Glomerular endothelial cell (primary cell): ENCODE measurements around the gene TMEM59L. TPM values are rescaled to one million over a fixed set of nuclear protein-coding genes. Genes with fewer than 3 reads are reported as not detected.

Experiments used
- DNase-seq: peaks from one replicate; pipeline ENCODE4 v3.0.0-alpha.2; 2011; ENCODE audit warnings: low read depth, low spot score; ENCODE audit errors: extremely low read depth
- total RNA-seq: library from RNA; depleted of rRNA; stranded (reverse); fragments of >200 nt; gene quantifications from 2 replicates; pipeline ENCODE4 v1.2.3, GENCODE V29; 2015

The TMEM59L gene
- total RNA-seq, 1 donor from 2014 or later = 1.6 TPM

- DNase-seq = no peak
Observed at GRCh38 chr19:18655173-18655844, 42.6 kb downstream of the TMEM59L start.

GRCh38 chr19:18656337-18657086 is 43.8 kb downstream of the TMEM59L start:
- no peak for DNase-seq

DNA sequence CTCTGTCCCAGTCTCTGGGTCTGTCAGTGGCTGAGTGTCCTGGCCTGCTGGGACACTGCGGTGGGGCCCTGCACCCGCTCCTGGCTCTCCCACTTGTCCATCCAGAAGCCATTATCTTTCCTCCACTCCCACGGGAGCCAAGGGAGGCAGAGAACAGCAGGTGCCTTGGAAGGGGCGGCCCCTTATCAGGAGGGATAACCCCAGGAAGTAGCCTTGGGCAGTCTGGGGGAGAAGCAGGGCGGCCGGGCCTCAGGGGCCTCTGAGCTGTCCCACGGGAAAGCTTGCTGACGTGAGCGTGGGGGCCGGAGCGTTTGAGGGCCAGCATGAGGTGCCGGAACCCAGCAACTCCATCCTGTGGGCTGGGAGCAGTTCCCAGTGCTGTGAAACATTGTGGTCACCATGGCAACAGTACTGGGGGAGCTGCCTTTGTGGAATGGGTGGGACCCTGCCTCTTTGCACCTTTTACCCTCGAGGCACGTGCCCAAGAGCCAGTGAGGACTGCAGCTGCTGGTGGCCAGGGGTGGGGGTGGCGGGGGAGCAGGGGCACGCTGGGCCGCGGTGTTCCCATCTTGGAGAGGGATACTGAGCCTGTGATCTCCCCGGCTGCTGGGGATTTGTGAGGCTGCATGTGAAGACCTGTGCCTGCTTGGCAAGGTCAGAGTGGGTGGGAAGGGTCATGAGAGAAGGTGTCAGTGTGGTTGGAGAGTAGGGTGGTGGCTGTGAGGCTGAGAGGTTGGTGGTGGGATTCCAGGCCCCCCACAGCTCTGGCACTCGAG is 45.1 kb downstream of the TMEM59L start:
- no peak for DNase-seq

DNA sequence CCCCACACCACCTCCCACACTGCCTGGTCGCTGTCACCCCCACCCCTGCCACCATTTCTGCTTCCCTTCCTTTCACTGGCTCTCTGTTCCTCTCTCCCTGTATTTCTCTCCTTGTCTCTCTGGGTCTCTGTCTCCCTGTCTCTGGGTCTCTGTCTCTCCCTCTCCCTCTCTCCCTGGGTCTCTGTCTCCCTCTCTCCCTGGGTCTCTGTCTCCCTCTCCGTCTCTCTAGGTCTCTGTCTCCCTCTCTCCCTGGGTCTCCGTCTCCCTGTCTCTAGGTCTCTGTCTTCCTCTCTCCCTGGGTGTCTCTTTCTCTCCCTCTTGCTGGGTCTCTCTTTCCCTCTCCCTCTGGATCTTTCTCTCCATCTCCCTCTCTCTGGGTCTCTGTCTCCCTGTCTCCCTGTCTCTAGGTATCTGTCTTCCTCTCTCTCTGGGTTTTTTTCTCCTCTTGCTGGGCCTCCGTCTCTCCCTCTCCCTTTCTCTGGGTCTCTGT is 45.7 kb downstream of the TMEM59L start:
- no peak for DNase-seq

DNA sequence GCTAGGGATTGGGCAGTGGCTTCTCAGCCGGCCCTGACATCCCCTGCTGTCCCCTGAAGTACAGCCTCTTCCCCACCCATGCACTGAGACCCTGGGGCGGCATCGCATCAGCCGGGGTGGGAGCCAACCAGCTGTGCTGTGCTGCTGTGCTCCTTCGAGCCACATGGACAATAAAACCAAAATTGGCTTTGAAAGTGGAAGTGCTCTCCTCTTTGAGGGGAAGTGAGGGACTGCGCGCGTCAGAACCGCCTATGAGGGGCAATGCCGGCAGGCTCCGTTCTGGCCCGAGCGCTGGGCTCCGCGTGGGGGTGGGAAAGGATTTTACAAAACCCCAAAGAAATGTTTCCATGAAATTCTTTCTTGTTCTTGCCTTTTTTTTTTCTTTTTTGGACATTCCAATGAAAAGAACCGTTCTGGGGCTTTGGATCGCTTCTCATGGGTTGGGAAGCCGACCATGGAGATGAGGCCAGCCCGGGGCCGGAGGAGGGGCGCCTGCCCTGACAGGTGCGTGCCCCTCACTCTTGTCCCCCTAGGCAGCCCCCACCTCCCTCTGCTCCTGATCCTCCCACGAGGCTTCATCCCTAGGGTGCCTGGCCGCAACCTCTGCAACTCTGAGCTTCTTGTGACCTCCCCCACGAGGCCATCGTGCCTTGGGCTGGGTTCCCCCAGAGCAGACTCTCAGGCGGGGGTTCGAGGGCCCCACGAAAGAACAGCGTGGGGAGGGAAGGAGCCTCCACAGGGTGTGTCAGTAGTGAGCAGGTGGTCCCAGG is 46.8 kb downstream of the TMEM59L start:
- no peak for DNase-seq

- DNase-seq = no peak
Observed at GRCh38 chr19:18660051-18660910, 47.6 kb downstream of the TMEM59L start.

DNA sequence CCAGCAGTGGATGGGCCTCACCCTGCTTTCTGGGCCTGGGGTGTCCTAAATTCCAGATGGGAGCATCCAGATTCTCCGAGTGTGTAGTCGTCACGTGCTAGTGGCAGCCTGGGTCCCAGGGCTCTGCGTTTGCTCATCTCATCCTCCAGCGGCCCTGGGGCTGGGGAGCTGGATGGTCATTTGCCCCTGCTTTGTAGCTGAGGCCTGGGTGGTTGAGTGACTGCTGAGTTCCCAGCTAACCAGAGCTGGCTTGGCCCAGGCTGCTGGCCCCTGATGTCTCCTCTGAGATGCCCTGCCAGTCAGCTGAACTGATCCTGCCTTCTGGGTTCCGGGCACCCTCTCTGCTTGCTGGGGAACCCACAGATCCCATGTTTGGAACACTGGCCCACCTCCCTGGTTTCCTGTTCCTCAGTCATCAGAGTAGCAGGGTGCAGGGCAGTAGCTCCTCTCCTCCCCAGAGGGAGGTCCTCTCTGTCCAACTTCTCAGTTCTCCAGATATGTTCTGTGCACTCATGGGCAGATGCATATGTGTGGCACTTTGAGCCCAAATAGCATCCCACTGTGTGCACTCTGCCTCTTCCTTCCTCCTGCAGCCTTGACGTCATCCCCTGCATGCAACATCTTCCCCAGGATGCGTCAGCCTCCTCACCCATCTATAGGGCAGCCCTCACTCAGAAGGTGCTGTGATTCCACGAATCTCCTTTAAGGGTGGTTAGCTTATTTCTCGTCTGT is 48.4 kb downstream of the TMEM59L start:
- no peak for DNase-seq

DNA sequence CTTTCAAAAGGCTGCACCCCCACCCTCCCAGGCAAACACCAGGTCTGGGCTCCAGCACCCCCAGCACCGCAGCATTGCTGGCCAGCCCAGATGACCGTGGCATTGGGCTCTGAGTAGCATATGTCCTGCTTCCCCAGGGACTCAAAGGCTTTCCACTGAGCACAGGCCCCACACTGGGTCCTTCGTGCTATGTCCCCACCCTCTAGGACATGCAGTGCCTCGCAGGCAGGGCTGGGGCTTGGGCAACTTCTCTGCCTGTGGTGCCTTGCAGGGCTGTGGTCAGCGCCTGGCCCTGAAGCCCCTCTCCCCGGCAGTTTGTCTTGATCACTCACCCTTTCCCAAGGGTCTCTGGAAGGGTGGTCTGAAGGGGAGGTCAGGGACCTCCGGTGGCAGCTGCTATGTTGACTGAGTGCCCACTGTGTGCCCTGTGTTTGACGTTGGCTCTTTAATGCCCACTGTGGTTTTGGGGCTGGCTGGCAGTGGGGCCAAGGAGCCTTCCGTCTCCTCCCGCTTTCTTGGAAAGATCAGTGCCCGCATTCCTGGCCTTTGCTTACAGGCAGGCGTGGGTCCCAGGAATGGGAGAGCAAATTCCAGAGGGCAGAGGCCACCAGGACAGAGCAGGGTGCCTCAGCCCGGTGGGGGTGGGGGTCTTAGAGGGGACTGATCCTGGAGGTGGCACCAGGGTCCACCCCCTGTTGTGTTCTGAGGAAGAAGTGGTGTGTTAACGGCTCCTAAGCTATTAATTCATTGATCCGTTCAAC is 50.5 kb downstream of the TMEM59L start:
- no peak for DNase-seq

DNA sequence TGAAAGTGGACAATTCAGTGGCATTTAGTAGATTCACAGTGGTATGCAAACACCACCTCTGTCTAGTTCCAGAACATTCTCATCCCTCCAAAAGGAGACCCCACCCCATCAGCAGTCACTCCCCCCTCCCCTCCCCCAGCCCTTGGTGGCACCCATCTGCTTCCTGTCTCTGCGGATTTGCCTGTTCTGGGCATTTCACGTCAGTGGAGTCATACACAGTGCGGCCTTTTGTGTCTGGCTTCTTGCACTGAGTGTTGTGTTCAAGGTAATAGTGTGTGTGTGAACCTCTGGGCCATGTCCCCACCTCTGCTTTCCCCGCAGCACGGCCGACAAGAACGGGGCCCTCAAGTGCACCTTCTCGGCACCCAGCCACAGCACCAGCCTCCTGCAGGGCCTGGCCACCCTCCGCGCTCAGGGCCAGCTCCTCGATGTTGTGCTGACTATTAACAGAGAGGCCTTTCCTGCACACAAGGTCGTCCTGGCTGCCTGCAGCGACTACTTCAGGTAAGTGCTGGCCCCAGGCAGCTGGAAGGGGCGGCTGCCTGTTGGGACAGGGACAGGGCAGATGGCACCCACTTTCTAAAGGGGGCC is 51.4 kb downstream of the TMEM59L start:
- no peak for DNase-seq

DNA sequence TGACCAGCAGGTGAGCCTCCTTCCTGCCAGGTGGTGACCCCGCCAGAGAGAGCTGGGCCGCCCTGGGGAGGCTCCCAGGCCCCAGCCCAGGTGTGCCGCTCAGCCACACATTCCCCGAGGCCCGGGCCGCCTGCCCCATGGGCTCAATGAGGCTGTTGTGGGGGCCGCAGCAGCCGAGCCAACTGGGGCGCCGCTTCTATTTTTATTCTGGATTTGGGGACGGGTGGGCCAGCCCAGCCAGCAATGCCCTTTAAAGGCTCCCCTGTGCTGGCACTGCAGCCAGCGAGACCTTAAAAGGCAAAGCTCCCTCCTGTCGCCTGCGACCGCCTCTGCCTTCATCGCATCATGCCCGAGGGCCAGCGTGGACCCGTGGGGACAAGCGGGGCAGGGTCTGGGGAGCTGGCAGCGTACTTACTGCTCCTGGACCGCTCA is 53.1 kb downstream of the TMEM59L start:
- no peak for DNase-seq

DNA sequence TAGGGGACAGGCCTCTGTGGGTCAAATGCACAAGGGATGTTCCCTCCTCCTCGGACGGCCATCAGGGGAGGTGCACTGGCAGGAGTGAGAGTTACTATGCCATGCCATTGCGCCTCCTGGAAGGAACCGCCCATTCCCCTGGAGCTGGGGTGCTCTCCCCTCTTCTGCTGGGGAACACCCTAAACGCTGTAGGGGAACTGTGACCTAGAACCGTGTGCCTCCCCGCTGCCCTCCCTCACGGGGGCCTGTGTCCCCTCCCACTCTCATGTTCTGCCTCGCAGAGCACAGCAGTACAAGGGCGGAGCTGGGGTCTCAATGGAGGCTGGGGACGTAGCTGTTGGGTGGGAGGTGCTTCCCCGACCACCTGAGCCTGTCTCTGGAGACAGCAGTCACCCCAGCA is 53.6 kb downstream of the TMEM59L start:
- no peak for DNase-seq

GRCh38 chr19:18666784-18667183 is 54.1 kb downstream of the TMEM59L start:
- DNase-seq = no peak

GRCh38 chr19:18667531-18668251 is 55.0 kb downstream of the TMEM59L start:
- no peak for DNase-seq

DNA sequence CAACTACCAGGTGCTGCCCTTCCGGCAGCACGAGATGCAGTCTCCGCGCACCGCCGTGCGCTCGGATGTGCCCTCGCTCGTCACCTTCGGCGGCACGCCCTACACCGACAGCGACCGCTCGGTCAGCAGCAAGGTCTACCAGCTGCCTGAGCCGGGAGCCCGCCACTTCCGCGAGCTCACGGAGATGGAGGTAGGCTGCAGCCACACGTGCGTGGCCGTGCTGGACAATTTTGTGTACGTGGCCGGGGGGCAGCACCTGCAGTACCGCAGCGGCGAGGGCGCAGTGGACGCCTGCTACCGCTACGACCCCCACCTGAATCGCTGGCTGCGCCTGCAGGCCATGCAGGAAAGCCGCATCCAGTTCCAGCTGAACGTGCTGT is 55.6 kb downstream of the TMEM59L start:
- no peak for DNase-seq

DNA sequence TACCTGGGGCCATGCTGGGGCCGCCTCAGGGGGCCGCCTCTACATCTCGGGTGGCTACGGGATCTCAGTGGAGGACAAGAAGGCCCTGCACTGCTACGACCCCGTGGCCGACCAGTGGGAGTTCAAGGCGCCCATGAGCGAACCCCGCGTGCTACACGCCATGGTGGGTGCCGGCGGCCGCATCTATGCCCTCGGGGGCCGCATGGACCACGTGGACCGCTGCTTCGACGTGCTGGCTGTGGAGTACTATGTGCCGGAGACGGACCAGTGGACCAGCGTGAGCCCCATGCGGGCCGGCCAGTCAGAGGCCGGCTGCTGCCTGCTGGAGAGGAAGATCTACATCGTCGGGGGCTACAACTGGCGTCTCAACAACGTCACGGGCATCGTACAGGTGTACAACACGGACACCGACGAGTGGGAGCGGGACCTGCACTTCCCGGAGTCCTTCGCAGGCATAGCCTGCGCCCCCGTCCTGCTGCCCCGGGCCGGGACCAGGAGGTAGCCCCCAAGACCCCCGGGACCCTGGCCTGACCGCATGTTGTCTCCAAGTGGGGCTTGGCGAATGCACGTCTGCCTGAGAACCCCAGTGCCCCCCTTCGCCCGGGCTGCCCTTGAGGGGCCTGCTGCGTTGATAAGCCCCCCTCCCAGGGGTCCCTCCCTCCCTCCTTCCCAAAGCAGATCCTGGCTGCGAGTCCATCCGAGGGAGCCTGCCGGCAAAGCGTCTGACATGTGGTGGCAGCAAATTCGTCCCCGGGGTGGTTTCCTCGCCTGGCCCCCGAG is 56.3 kb downstream of the TMEM59L start:
- DNase-seq = no peak

DNA sequence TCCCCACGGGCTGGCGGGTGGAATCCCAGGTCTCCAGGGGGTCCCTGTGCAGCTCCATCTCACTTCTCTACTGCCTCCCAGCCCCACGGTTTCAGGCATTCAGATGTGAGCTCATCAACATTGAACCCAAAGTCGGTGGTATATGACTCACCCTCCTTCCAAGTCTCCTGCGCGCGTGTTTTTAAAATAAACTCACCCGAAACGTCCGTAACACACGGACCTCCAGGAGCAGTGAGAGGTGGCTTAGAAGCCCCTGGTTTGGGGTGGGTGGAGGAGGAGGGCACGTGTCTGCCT is 56.8 kb downstream of the TMEM59L start:
- DNase-seq = no peak

GRCh38 chr19:18669883-18670282 is 57.2 kb downstream of the TMEM59L start:
- DNase-seq = no peak
